MM.1S (cell line): Measurements from ENCODE around the gene MYH7.

Experiments used
- DNase-seq: peaks from one replicate; pipeline ENCODE4 v3.0.0-alpha.2; 2015
- H2AFZ ChIP-seq: fragments of 300-600 bp; sonication (generic); 2 replicates; pipeline ENCODE4 v1.6.0; 2016; ENCODE audit warnings: antibody characterized with exemption, low read length
- H3F3A ChIP-seq: fragments of 300-600 bp; sonication (generic); 2 replicates; pipeline ENCODE4 v1.6.1; 2016; ENCODE audit warnings: mild to moderate bottlenecking, antibody characterized with exemption, low read length, moderate library complexity, mixed read lengths; ENCODE audit not compliant: insufficient read depth
- H3K27ac ChIP-seq: fragments of 300-600 bp; sonication (generic); 2 replicates; pipeline ENCODE4 v1.5.1; 2016; ENCODE audit warnings: mild to moderate bottlenecking, low read length
- H3K27me3 ChIP-seq: fragments of 300-600 bp; sonication (generic); replicated peaks from 2 replicates; pipeline ENCODE4 v1.6.0; 2016; ENCODE audit warnings: low read length; ENCODE audit not compliant: insufficient read depth
- H3K36me3 ChIP-seq: fragments of 300-600 bp; sonication (generic); replicated peaks from 2 replicates; pipeline ENCODE4 v1.6.1; 2016; ENCODE audit warnings: mild to moderate bottlenecking, low read length, mixed read lengths; ENCODE audit not compliant: insufficient read depth
- H3K4me1 ChIP-seq: fragments of 300-600 bp; sonication (generic); 2 replicates; pipeline ENCODE4 v1.6.1; 2016; ENCODE audit warnings: low read length, mixed read lengths
- H3K4me2 ChIP-seq: fragments of 300-600 bp; sonication (generic); 2 replicates; pipeline ENCODE4 v1.6.0; 2016; ENCODE audit warnings: low read depth, low read length
- H3K4me3 ChIP-seq: fragments of 300-600 bp; sonication (generic); 2 replicates; pipeline ENCODE4 v1.5.1; 2016; ENCODE audit warnings: low read length, mixed read lengths
- H3K79me2 ChIP-seq: fragments of 300-600 bp; sonication (generic); 2 replicates; pipeline ENCODE4 v1.6.1; 2016; ENCODE audit warnings: mixed run types, low read length, mixed read lengths
- H3K9ac ChIP-seq: fragments of 300-600 bp; sonication (generic); 2 replicates; pipeline ENCODE4 v1.6.1; 2016; ENCODE audit warnings: low read length, mixed read lengths
- H3K9me2 ChIP-seq: fragments of 300-600 bp; sonication (generic); replicated peaks from 2 replicates; pipeline ENCODE4 v1.6.1; 2016; ENCODE audit warnings: mild to moderate bottlenecking, low read length, mixed read lengths; ENCODE audit not compliant: insufficient read depth
- H3K9me3 ChIP-seq: fragments of 300-600 bp; sonication (generic); replicated peaks from 2 replicates; pipeline ENCODE4 v1.6.1; 2016; ENCODE audit warnings: mild to moderate bottlenecking, low read length, mixed read lengths; ENCODE audit not compliant: insufficient read depth
- H4K20me1 ChIP-seq: fragments of 300-600 bp; sonication (generic); 2 replicates; pipeline ENCODE4 v1.6.1; 2016; ENCODE audit warnings: mild to moderate bottlenecking, low read length, moderate library complexity, mixed read lengths; ENCODE audit not compliant: insufficient read depth
- EZH2 ChIP-seq: fragments of 300-600 bp; sonication (generic); optimal IDR thresholded peaks from 2 replicates; pipeline ENCODE3; 2017; ENCODE audit warnings: low read depth, mild to moderate bottlenecking, antibody characterized with exemption, low read length, mixed read lengths
- EZH2phosphoT487 ChIP-seq: fragments of 300-600 bp; sonication (generic); IDR thresholded peaks from 2 replicates; pipeline ENCODE4 v1.6.1; 2018; ENCODE audit warnings: antibody characterized with exemption, low read length
- TF ChIP-seq, protein P1 (sequence below): fragments of 300-600 bp; sonication (generic); IDR thresholded peaks from 2 replicates; pipeline ENCODE4 v1.5.1; 2016; ENCODE audit warnings: antibody characterized with exemption, low read length, mixed read lengths

The MYH7 gene

DNA sequence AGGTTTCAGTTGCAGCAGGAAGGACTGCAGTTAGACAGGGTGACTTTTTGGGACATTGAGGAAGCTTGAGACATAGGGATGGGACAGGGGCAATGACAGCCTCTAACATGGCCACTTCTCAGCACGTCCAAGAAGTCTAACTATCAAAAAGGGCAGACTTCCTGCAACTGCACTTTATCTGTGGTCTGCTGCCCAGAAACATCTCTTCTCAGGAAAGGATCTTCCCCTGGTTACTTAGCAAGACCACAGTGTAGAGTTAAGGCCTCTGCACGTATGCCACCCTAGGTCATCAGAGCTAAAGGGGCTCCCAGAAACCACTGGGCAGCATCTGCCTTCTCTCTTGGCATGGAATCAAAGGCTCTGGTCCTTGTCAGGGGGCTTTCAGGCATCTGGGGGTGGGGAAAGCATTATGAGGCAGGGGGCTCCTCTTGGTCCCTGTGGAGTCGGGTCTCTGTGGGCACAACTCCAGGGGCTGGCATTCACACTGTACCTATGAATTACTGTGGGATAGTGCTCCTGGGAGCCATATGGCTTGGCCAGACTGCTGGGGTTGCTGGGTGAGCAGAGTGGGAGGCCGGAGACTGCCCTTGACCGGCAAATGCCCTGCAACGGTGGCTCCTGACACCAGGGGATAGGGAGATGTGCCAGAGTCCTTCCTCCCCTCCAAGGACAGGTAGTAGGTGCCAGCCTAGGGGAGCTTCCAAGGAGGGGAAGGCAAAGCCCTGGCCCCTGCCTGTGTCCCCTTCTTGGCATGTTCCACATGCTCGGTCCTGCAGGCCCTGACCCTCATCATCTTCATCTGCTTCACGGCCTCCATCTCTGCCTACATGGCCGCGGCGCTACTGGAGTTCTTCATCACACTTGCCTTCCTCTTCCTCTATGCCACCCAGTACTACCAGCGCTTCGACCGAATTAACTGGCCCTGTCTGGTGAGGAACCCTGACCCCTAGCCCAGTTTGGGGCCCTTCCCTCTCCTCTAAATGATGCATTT is 57.6 kb downstream of the MYH7 start:
- H3K9me2 ChIP-seq, result no peaks in the 10 kb centered on the region
- H3K36me3 ChIP-seq, result no peaks in the 10 kb centered on the region
- DNase-seq, result no peak
- no peaks in the 10 kb centered on the region for H3K4me1 ChIP-seq
- no peaks in the 10 kb centered on the region for H3K79me2 ChIP-seq
- H3K4me3 ChIP-seq, result no peak overlapping the region
- TF ChIP-seq EZH2phosphoT487 (no peak), EZH2 (no peak)
- TF ChIP-seq, protein P1, sequence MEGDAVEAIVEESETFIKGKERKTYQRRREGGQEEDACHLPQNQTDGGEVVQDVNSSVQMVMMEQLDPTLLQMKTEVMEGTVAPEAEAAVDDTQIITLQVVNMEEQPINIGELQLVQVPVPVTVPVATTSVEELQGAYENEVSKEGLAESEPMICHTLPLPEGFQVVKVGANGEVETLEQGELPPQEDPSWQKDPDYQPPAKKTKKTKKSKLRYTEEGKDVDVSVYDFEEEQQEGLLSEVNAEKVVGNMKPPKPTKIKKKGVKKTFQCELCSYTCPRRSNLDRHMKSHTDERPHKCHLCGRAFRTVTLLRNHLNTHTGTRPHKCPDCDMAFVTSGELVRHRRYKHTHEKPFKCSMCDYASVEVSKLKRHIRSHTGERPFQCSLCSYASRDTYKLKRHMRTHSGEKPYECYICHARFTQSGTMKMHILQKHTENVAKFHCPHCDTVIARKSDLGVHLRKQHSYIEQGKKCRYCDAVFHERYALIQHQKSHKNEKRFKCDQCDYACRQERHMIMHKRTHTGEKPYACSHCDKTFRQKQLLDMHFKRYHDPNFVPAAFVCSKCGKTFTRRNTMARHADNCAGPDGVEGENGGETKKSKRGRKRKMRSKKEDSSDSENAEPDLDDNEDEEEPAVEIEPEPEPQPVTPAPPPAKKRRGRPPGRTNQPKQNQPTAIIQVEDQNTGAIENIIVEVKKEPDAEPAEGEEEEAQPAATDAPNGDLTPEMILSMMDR, result no peak
- H3K9ac ChIP-seq, result no peak overlapping the region
- no peak overlapping the region for H2AFZ ChIP-seq
- H3K27me3 ChIP-seq, result no peaks in the 10 kb centered on the region; the same call in 1 of the 2 replicates
- H3F3A ChIP-seq, result no peaks in the 10 kb centered on the region
- H4K20me1 ChIP-seq, result no peaks in the 10 kb centered on the region
- H3K27ac ChIP-seq, result no peak overlapping the region
- no peak overlapping the region for H3K4me2 ChIP-seq
- no peaks in the 10 kb centered on the region for H3K9me3 ChIP-seq

DNA sequence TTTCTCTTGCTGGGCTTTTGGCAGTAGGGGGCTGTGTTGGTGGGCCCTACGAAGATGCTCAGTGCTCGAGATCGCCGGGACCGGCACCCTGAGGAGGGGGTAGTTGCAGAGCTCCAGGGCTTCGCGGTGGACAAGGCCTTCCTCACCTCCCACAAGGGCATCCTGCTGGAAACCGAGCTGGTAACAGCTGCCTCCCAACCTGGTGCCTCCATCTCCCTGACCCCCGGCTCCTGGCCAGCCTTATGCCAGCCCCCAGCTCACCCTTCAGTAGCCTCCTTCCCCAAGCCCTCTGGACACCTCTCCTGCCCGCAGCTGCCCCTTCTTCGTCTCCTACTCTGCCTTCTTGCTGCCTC is 58.3 kb downstream of the MYH7 start:
- H3K4me2 ChIP-seq, result no peak overlapping the region
- no peaks in the 10 kb centered on the region for H3K9me2 ChIP-seq
- no peaks in the 10 kb centered on the region for H4K20me1 ChIP-seq
- no peaks in the 10 kb centered on the region for H3K79me2 ChIP-seq
- no peaks in the 10 kb centered on the region for H3K4me1 ChIP-seq
- TF ChIP-seq, protein P1, result no peak
- no peak for TF ChIP-seq EZH2
- TF ChIP-seq EZH2phosphoT487, result no peak
- no peaks in the 10 kb centered on the region; the same call in 1 of the 2 replicates for H3K27me3 ChIP-seq
- H3K4me3 ChIP-seq, result no peak overlapping the region
- no peak for DNase-seq
- no peaks in the 10 kb centered on the region for H3K36me3 ChIP-seq
- no peak overlapping the region for H3K9ac ChIP-seq
- no peak overlapping the region for H2AFZ ChIP-seq
- H3K9me3 ChIP-seq, result no peaks in the 10 kb centered on the region
- H3K27ac ChIP-seq, result no peak overlapping the region
- H3F3A ChIP-seq, result no peaks in the 10 kb centered on the region

DNA sequence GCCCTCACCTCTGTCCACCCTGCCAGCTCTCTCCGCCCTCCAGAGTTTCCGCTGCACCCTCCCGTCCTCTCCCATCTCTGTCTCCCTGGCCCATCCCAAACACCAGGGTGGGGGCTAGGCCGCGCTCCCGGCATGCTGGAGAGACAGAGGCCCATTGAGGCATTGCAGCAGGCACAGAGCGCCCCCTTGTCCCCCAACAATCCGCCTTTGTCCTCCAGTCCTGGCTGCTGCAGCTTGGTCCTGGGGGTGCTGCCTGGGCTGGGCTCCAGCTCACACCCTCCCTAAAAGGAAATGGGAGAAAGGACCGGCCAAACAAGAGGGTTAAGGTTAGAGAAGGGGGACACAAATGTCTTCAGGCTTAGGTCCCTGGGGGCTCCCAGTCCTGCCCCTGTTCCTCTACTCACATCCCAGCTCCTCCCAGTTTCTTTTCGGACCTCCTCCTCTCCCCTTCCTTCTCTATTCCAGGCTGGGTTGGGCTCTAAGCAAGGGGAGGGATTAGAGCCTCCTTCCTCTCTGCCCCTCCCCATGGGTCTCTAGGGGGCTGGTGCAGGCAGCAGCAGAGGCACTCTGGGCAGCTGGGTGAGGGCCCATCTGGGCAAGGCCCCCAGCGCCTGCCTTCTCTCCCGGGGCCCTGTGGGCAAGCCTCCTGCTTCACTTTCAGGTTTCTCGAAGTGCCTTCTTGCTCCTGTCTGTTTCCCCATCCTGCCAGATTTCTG is 58.8 kb downstream of the MYH7 start, which contains the start of gene CMTM5:
Gene CMTM5, plus strand, starts transcription at position 565 of the 716 bp plus-strand sequence. CDS start 206 bp downstream, outside the sequence.
- Histone ChIP-seq H4K20me1 (no peaks in the 10 kb centered on the region), H3K36me3 (no peaks in the 10 kb centered on the region), H3F3A (no peaks in the 10 kb centered on the region), H3K4me3 (no peak within 1 kb of the TSS), H3K27me3 (no peaks in the 10 kb centered on the region; the same call in 1 of the 2 replicates), H2AFZ (no peak within 1 kb of the TSS), H3K4me2 (no peak within 1 kb of the TSS), H3K9me2 (no peaks in the 10 kb centered on the region), H3K9me3 (no peaks in the 10 kb centered on the region), H3K79me2 (no peaks in the 10 kb centered on the region), H3K27ac (no peak within 1 kb of the TSS), H3K9ac (no peak within 1 kb of the TSS), H3K4me1 (no peaks in the 10 kb centered on the region)
- TF ChIP-seq EZH2phosphoT487, result no peak
- TF ChIP-seq EZH2, result no peak
- TF ChIP-seq, protein P1, result no peak
- no peak for DNase-seq
